HepG2 (cell line): ENCODE data around the gene UBE2H.
"Not testable (repeated sequence)": the region's sequence is repeated elsewhere in the genome, so short reads cannot be mapped to it uniquely, and the experiment has no call there.

Experiments
- MYC ChIP-seq: sonication (generic); formaldehyde crosslinking; IDR thresholded peaks from 2 replicates; pipeline ENCODE4 v1.9.0; 2021; ENCODE audit warnings: missing genetic modification reagents, borderline replicate concordance
- NR3C1 ChIP-seq: sonication (generic); formaldehyde crosslinking; IDR thresholded peaks from 2 replicates; pipeline ENCODE4 v1.4.0; 2020; ENCODE audit warnings: missing genetic modification reagents
- PITX1 ChIP-seq: sonication (generic); formaldehyde crosslinking; IDR thresholded peaks from 2 replicates; pipeline ENCODE4 v1.5.1; 2020; ENCODE audit warnings: mild to moderate bottlenecking, missing genetic modification reagents
- SP2 ChIP-seq: sonication (generic); formaldehyde crosslinking; IDR thresholded peaks from 2 replicates; pipeline ENCODE4 v1.5.1; 2020; ENCODE audit warnings: mild to moderate bottlenecking, missing genetic modification reagents
- SUZ12 ChIP-seq: fragments of 150-350 bp; IDR thresholded peaks from 2 replicates; pipeline ENCODE4 v1.6.1; 2014; ENCODE audit warnings: low read depth, low read length
- TCF7 ChIP-seq: sonication (generic); IDR thresholded peaks from 2 replicates; pipeline ENCODE4 v1.6.1; 2016; ENCODE audit warnings: antibody characterized with exemption, low read depth

DNA sequence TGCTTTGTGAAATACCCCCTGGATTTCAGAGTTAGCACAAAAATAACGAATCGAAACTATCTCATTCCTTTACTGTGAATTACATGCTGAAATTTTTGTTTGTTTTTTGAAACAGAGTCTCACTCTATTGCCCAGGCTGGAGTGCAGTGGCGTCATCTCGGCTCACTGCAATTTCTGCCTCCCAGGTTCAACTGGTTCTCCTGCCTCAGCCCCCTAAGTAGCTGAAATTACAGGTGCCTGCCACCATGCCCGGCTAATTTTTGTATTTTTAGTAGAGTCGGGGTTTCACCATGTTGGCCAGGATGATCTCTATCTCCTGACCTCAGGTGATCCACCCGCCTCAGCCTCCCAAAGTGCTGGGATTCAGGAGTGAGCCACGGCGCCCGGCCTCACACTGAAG lies 125.9 kb downstream of the UBE2H start:
- not testable (repeated sequence) for TF ChIP-seq PITX1 (CRISPR knock-in tag); NR3C1; SUZ12; MYC (CRISPR knock-in tag); SP2 (CRISPR knock-in tag); TCF7
